Esophagus squamous epithelium (tissue), 4 donors: ENCODE data around the gene RFTN1.

Source experiments
- POLR2A ChIP-seq, 4 donors: fragments of 450-650 bp; IDR thresholded peaks; one replicate each; pipeline ENCODE4 v1.6.1; 2017; ENCODE audit warnings: antibody characterized with exemption in 4 of 4, mild to moderate bottlenecking in 4 of 4, moderate library complexity in 3 of 4
- TF ChIP-seq, protein P1 (sequence below), 6 experiments: fragments of 450-650 bp in 4 of 6; fragments of 200-600 bp in 2 of 6; sonication (generic) in 2 of 6; IDR thresholded peaks; one replicate each; pipeline ENCODE4 v1.5.1; 2016 to 2019; ENCODE audit warnings: antibody characterized with exemption in 6 of 6, mild to moderate bottlenecking in 4 of 6, moderate library complexity in 4 of 6

DNA sequence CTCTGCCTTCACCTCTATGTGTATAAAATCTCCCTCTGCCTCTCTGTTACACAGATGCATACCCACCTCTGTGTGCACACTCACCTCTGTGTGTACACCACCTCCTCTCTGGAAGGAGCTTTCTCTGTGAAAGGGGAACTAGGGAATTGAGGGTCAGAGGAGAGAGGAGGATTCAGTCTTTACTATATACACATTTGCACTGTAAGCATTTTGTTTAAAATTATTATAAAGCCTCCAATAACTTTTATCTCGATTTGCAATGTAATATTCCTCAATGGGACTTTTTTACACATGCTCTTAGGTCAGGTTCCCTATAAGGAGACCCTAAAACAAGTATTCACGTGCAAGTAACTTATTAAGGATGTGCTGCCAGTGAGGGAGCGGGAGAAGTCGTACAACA is 166.0 kb downstream of the RFTN1 start:
- TF ChIP-seq, protein P1, sequence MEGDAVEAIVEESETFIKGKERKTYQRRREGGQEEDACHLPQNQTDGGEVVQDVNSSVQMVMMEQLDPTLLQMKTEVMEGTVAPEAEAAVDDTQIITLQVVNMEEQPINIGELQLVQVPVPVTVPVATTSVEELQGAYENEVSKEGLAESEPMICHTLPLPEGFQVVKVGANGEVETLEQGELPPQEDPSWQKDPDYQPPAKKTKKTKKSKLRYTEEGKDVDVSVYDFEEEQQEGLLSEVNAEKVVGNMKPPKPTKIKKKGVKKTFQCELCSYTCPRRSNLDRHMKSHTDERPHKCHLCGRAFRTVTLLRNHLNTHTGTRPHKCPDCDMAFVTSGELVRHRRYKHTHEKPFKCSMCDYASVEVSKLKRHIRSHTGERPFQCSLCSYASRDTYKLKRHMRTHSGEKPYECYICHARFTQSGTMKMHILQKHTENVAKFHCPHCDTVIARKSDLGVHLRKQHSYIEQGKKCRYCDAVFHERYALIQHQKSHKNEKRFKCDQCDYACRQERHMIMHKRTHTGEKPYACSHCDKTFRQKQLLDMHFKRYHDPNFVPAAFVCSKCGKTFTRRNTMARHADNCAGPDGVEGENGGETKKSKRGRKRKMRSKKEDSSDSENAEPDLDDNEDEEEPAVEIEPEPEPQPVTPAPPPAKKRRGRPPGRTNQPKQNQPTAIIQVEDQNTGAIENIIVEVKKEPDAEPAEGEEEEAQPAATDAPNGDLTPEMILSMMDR (IDR thresholded peaks at IDR 0.05): no peak
- no peak for TF ChIP-seq POLR2A (IDR thresholded peaks at IDR 0.05)
